AG04450 (cell line): ENCODE results near the gene TOX2. TPM values are rescaled to one million over a fixed set of nuclear protein-coding genes. Genes with fewer than 3 reads are reported as not detected.

Experiments
- CTCF ChIA-PET: fragments of 300-600, 350-600 bp; formaldehyde crosslinking; extraction: SDS; loops from one replicate; lab custom pipeline; 2022; ENCODE audit warnings: antibody characterized with exemption, inconsistent platforms; lab: Charles Lee
- POLR2A ChIA-PET: fragments of 350-600 bp; formaldehyde crosslinking; extraction: SDS; loops from one replicate; lab custom pipeline; 2021; ENCODE audit warnings: antibody characterized with exemption, inconsistent platforms; lab: Yijun Ruan, JAX
- DNase-seq: peaks from one replicate; pipeline ENCODE4 v3.0.0-alpha.2; 2011; ENCODE audit warnings: low read depth, low spot score
- H3K27ac ChIP-seq: one replicate; pipeline ENCODE4 v1.5.1; 2012; ENCODE audit warnings: low read depth, low read length, control low read depth
- H3K27me3 ChIP-seq: one replicate; pipeline ENCODE4 v1.6.0; 2012; ENCODE audit warnings: low read length; ENCODE audit not compliant: control insufficient read depth, insufficient read depth
- H3K4me3 ChIP-seq: 2 replicates; pipeline ENCODE4 v1.5.1; 2011; ENCODE audit warnings: mild to moderate bottlenecking, low read depth, low read length, control low read depth
- H3K9me3 ChIP-seq: 2 replicates; pipeline ENCODE4 v1.5.1; 2012; ENCODE audit warnings: low read length; ENCODE audit not compliant: control insufficient read depth, insufficient read depth
- CTCF ChIP-seq: IDR thresholded peaks from 2 replicates; pipeline ENCODE4 v1.5.1; 2011; ENCODE audit warnings: low read depth, low read length, control low read depth, inconsistent platforms
- polyA plus RNA-seq: library from polyadenylated mRNA; depleted of rRNA; stranded (reverse); fragments of >200 nt; gene quantifications from 2 replicates; pipeline ENCODE4 v1.2.3, GENCODE V29; 2011

Gene TOX2
- polyA plus RNA-seq, 1 experiment: 10.6 TPM

- ChIA-PET CTCF (interaction anchor here (0.6 to 1.1 kb wide), 7 partner anchors 10 to 233 kb away, joined by 3 to 5 read pairs (median 3); no protein-coding TSS in a partner anchor), POLR2A (no interaction called here)
- H3K9me3 ChIP-seq: no peaks in the 10 kb centered on the region
These were observed 69.3 kb downstream of the TOX2 start for GRCh38 chr20:43983904-43984361.

GRCh38 chr20:43984587-43984986, 69.9 kb downstream of the TOX2 start:
- no peaks in the 10 kb centered on the region for H3K27me3 ChIP-seq
- no peaks in the 10 kb centered on the region for H3K9me3 ChIP-seq
- ChIA-PET POLR2A (interaction anchor here (0.5 kb wide), 1 partner anchor 34 kb away, joined by 3 read pairs; no protein-coding TSS in a partner anchor), CTCF (interaction anchor here (0.6 to 1.1 kb wide), 2 partner anchors 96 to 205 kb away, joined by 3 to 4 read pairs; no protein-coding TSS in a partner anchor)
- no peak overlapping the region for H3K27ac ChIP-seq
- TF ChIP-seq CTCF: no peak
- no peak overlapping the region for H3K4me3 ChIP-seq
- DNase-seq: no peak

More at GRCh38 chr20:43983904-43984361, 69.3 kb downstream of the TOX2 start:
- Histone ChIP-seq H3K27me3 (no peaks in the 10 kb centered on the region), H3K27ac (no peak overlapping the region), H3K4me3 (no peak overlapping the region)
- DNase-seq: no peak
- TF ChIP-seq CTCF: no peak

- CTCF ChIA-PET: interaction anchor here (0.6 kb wide), 1 partner anchor 9 kb away, joined by 3 read pairs; no protein-coding TSS in a partner anchor
- Histone ChIP-seq H3K27ac (no peak overlapping the region), H3K27me3 (no peaks in the 10 kb centered on the region), H3K9me3 (no peaks in the 10 kb centered on the region), H3K4me3 (no peak overlapping the region)
- POLR2A ChIA-PET: no interaction called here
- no peak for DNase-seq
- no peak for TF ChIP-seq CTCF
These were observed 70.5 kb downstream of the TOX2 start for GRCh38 chr20:43985121-43985520.

GRCh38 chr20:43985608-43986316, 71.1 kb downstream of the TOX2 start:
- no peaks in the 10 kb centered on the region for H3K9me3 ChIP-seq
- no peak for DNase-seq
- H3K4me3 ChIP-seq: no peak overlapping the region
- CTCF ChIA-PET: no interaction called here
- no peak for TF ChIP-seq CTCF
- POLR2A ChIA-PET: no interaction called here
- H3K27ac ChIP-seq: no peak overlapping the region
- H3K27me3 ChIP-seq: no peaks in the 10 kb centered on the region

GRCh38 chr20:43987018-43987417, 72.4 kb downstream of the TOX2 start:
- ChIA-PET CTCF (no interaction called here), POLR2A (no interaction called here)
- Histone ChIP-seq H3K27ac (no peak overlapping the region), H3K27me3 (no peaks in the 10 kb centered on the region), H3K9me3 (no peaks in the 10 kb centered on the region), H3K4me3 (no peak overlapping the region)
- DNase-seq: no peak
- no peak for TF ChIP-seq CTCF
